Stimulated activated CD8-positive, alpha-beta memory T cell treated with anti-CD3 and anti-CD28 coated beads, Interleukin-7, amount 100 ng/mL, for 48 hours (primary cell): ENCODE results near the gene SEPTIN5.
A peak's percentile ranks its signal among the peaks of the same experiment; 100 is the strongest.

Experiments
- DNase-seq, 2 donors: peaks; one replicate each; pipeline ENCODE4 v3.0.0-alpha.2; 2020; ENCODE audit warnings: low read depth in 1 of 2; ENCODE audit errors: extremely low read depth in 1 of 2

Gene SEPTIN5

DNA sequence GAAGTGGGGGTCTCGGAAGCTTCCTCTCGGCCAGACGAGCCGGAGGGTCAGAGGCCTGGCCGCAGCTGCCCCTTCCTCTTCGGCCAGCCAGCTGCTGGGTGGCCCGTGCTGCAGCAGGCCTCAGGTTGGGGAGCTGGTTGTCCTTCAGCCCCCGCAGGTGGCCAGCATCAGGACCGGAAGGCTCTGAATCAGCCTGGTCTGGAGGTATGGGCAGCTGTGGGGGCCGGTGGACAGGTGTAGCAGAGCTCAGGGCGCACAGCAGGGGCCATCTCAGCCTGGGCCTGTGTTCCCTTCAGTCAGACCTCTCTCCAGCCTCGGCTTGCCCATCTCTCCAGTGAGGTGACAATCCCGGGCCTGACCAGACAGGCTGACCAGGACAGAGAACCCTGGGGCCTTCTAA, 32.4 kb downstream of the SEPTIN5 start:
- no peak for DNase-seq

DNA sequence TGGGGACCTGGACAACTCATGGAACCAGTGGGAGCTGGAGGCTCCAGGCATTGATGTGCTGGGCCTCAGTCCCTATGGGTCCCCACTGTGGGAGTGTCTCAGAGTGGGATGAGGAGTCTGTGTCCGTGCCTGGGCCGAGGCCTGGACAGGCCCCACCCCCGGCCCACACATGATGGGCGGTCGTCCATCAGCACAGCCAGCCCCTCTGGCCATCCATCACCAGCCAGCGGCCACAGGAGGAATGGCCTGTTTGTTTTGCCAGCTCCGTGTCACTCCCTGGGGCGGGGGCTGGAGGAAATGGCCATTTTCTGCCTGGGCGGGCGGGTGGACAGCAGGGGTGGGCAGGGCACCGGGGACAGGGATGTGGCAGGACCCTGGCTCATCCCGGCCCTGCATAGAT, 33.2 kb downstream of the SEPTIN5 start:
- no peak for DNase-seq

DNA sequence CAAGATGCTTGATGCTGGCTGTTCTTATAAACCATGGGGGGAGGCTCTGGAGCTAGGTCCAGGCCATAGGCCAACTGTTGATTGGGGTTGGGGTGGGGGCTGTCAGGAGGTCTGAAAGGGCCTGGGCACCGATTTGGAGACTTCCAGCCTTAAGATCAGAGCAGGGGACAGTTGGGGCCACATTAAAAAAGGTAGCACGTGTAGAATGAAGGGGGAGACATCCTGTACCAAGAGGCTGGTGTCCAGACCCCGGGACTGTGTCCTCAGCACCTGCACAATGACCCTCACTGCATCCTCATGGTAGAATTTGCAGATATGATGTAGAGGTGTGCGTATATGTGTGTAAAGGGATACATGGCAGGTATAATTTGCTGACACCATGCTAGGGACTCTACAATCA, 33.8 kb downstream of the SEPTIN5 start:
- DNase-seq = no peak

DNA sequence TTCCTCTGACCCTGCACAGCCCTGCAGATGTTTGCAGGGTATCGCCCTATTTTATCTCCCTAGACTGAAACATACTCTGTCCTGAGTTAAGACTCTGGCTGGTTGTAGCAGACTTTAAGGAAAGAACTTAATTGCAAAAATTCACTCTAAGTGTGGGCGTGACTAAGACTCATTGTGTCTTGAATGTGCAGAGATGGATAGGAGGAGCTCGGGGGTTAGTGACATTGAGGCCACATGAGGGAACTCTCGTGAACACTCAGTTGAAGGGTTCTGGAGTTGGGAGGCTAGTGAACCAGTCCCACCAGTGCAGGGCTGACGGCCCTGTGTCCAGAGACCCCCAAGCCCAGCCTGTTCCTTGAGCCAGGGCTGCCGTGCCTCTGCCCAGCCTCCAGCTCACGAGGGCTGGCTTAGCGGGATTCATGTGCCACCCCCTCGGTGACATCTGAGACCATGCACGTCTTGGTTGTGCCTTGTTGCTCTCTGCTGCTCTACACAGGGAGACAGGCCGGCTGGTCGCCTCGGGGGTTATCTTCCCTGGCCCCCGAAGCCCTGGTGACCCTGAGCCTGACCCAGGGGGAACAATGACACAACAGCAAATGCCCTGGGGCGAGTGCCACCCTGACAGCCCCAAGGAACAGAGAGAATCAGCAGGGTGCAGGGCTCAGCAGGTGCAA, 34.8 kb downstream of the SEPTIN5 start:
- no peak for DNase-seq

DNA sequence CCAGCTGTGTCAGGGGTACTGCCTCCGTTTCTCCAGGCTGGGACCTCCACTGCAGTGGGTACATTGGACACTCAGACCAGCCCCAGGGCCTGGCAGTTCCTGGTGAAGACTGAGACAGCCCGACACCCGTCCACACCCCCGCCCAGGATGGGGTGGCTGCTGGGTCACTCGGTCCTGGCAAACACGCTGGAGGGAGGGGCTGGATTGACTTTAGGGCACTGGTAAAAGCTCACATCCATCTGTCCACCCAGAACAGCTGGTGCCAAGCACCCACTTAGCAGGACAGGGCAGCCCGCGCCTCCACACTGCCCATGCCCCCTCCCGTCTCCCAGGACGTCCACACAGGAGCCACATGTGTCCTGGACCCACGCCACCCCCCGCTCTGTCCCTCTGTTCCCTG, 35.6 kb downstream of the SEPTIN5 start:
- DNase-seq = no peak

DNA sequence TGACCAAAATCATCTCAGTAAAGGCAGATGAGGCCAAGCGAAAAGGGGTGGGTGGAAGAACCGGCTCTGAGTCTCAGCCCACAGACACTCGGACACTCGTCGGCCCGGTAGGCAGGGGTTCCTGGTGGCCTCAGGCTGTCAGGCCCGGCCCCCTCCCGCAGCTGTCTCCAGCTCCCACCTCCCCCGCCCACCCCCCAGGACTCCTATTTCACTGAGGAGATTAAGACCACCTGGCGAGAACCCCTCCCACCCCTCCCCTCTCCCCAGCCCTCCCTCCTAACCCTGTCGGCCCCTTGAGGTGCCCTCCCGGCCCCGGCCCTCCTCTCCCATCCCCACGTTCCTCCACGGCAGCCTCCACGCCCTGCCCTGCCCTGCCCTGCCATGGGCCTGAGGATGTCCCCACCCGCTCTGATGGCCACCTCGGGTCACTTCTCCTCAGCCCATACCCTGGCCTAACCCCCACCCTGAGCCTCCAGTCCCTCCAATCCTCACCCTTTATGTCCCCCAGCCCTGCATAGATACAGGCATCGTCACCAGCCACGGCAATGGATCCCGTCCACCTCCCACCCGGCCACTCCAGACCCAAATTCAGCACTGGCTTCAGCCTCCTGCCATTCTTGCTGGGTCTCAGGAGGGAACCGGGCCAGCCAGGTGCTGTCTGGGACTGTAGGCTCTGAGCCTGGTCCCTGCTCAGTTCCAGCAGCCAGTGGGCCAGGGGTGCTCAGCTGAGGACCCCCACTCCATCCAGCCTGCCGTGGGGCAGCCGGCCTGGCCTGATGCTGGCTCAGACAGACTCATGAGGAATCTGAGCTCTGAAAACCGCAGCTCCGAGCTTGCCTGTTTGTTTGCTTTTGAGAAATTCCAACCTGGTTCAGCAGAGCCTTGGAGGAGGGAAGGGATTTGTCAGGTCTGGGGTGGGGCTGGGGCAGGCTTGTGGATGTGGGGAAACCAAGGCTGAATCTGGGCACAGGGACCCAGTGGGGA, 36.5 kb downstream of the SEPTIN5 start:
- no peak for DNase-seq

DNA sequence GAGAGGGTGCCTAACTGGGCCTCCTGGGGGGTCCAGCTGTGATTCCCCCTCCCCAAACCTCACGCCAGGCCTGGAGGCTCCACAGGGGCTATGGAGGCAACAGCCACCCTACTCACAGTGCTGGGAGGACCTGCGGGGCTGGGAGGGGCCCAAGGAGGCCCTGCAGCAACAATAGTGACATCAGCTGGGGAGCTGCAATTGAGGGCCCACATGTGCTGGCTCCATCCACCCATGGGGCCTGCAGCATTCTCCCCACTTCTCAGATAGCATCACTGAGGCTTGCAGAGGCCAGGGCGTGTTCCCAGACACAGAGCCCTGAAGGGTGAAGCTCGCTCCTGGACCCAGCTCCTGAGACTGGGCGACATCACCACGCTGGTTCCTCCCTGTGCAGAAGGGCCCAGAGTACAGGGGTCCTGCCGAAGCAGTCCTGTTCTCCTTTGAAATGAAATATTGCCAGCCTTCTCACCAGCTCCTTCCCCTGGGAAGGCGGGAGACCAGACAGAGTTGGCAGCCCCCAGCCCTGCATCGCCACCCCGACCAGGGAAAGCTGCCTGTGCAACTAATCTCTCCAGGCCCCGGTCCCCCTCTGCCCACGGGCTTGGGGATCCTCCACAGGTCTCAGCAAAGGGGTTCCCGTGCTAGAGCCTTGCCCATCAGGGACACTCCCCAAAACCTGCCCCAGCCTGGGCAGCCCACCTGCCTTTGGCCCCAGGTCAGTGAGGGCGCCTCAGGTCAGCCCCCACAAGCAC, 37.4 kb downstream of the SEPTIN5 start:
- DNase-seq = no peak

DNA sequence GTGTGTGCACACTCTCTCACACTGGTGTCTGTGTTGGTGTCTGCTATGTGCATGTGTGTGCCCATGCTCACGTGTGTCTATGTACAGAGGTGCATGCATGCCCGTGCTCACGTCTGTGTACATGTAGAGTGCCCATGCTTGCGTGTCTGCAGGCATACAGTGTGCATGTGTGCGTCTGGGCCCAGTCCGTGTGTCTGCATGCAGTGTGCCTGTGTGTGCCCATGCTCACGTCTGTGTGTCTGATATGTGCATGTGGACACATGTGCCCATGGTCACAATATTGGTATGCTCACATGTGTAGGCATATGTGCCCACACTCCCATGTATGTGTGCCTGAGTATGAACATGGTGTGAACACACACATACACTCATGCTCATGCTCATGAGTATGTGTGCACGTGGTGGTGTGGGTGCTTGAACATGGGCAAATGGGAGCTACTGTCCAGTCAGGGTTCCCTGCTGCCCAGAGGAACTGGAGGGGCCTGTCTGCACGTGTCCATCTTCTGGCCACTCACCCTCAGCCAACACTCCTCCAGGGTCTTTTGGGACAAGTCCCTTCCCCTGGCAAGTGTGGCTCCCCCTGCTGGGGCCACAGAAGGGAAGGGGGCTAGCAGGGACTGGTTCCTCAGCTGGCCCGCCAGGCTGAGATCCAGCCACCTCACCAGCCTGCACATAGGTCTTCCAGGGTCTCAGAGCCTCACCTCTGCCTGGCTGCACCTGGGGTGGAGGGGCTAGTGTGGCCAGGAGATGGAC, 39.0 kb downstream of the SEPTIN5 start:
- DNase-seq = no peak

DNA sequence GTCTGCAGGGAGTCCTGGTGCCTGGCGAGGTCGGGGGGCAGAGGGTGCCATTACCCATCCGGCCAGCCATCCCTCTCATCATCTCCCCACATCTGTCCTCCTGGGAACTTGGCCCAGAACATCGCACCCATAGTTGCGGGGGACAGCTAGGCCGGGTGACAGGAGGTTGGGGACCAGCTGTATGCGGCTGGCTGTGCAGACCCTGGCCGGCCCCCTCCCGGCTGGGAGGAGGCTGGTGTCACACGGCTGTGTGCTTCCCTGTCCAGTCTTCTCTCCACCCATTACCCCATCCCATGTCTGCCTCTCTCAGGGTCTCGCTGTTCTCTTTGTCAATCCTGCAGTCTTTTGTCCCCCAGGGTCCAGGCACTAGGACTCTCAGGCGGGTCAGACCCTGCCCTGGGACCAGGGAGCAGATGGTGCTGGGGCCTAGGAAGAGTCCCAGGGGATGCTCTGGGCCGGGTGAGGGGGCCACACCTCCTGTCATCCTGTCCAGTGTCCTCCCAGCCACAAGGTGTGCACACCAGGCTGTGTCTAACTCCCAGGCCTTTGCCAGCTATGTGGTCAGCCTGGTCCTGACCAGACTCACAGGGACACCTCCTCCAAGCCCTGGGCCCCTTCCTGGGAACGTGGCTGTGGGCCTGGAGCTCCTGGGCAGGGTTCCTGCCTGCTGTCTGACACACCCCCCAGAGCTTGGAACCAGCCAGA, 39.8 kb downstream of the SEPTIN5 start:
- DNase-seq = no peak

DNA sequence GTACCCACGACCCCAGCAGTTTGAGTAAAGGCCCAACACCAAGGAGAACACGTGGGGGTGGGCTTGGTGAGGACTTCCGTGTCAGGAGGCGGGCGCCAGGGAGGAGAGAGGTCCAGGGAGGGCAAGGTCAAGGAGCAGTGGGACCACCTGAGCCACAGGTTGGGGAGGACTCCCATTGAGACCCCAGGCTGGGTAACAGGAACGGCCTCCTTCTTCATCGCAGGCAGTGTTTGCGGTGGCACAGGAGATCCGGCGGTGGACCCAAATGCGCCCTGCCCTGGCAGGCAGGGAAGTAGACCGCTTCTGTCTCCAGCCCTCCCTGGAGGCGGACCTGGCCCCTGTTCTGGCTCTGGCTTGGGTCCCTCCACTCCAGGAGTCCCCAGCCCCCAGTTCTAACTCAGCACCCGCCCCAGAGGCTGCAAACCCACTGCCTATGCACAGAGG, 40.4 kb downstream of the SEPTIN5 start:
- no peak for DNase-seq

DNA sequence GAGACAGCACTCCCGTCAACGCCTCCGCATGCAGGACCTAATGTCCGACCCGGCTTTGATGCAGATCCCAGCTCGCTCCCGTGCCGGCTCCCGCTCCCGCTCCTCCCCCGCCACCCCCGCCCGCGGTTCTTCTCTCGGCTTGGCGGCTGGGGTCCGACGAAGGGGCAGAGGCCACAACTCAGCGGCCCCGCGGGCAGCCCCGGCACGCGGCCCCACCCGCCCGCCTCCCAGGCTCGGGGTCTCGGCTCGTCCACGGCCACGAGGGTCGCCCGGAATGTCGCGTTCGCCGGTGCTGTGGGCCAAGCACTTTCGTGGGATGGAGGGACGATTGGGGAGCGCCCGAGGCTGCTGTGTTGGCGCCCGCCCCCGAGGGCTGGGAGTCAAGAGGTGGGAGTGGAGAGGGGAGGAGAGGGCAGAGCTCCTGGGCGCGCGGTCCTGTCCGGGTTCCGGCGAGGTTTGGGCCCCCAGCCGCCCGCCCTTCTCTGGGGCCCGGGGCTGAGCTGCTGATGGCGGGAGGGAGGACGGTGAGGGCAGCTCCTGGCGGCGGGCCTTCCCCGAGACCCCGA, 40.9 kb downstream of the SEPTIN5 start:
- no peak for DNase-seq

DNA sequence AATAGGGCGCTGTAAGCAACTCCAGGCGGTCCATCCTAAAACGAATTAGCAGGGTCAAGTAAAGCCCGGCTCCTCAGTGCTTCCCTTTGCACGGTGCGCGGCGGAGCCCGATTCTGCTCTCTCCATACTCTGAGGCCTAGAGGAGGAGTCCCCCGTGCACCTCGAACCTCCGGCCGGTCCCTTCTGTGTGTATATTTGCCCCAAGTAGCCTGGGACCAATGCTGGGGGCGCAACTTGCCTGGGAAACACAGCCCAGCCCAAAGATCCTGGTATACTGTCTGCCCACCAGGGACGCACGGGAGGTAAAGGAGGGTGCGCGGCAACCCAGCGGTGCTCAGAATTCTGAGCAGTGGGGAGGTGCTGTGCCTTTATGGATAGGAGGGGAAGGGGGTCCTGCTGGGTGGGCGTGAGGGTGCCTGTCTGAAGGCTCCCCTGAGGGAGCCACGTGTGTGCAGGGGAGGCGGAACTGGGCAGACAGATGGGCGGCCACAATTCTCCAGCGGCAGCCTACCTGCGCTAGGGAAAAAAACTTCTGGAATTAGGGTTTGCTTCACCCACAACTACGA, 41.5 kb downstream of the SEPTIN5 start:
- no peak for DNase-seq

DNA sequence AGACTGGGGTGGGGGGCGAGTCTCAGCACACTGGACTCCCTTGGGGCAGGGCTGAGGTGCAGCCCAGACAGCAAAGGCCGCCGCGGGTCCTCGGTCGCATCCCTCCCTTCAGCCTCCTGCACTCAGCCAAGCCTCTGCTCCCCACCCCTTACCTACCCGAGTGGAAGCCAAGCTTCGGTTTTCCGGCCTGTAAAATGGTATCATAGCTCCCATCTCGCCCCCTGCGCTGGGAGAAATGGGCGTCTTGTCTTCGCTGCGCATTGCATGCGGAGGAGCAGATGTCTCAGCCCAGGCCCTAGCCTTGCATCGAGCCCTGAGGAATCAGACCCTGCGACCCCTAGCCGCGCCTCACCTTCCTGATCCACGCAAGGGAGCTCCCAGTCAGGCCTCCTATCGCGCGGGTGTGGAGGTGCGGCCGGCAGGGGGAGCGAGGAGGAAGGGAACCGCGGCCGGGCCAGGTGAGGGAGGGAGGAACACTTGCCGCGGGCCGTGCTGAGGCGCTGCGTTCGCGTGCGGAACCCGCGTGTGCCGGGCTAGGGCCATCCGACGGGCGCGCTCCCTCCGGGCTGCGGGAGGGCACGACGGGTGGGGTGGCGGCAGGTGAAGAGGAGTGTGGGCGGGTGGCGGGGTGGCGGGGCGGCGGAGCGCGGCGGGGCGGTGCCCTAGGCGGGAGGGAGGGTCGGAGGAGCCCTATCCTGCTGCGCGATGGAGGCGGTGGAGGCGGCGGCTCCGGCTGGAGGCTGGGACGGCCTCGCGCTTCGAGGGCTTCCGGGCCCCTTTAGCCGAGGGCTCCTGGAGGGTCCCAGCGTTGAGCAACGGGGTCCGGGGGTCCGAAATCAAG, 42.2 kb downstream of the SEPTIN5 start:
- peak in 1 of 2 donors; percentile 32 for DNase-seq

DNA sequence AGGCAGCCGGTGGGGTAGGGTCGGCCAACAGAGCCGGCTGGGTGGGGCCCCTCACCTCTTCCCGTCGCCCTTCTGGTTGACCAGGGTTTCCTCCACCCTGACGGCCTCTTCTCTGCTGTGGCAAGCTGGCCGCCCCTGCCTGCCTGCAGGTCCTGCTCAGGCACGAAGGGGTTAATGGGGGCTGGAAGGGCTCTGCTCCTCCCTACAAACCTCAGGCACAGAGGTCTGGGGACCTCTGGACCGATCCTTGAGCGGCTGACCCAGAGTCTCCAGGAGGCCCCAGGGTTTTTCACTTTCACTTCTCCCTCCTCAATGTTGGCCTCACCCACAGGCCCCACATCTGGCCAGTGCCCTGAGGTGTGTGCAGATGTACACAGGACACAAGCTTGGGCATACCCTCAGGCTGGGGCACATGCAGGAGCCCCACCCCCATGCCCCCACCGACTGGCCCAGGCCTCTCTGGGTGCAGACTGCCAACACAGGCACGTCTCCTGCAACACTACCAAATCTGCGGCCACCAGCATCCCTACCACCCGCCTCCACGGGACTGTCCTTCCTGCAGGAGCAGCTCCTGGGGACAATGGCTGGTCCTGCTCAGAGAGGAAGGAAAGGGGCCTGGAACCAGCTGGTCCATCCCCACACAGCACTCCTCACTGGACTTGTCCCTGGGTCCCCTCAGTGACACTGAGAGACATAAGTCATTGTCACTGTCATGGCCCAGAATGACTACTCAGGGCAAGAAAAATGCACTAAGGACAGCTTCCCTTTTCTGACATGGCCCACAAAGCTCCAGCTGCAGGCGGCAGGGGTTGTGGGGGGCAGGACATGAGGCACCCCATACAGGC, 43.1 kb downstream of the SEPTIN5 start:
- DNase-seq = no peak

DNA sequence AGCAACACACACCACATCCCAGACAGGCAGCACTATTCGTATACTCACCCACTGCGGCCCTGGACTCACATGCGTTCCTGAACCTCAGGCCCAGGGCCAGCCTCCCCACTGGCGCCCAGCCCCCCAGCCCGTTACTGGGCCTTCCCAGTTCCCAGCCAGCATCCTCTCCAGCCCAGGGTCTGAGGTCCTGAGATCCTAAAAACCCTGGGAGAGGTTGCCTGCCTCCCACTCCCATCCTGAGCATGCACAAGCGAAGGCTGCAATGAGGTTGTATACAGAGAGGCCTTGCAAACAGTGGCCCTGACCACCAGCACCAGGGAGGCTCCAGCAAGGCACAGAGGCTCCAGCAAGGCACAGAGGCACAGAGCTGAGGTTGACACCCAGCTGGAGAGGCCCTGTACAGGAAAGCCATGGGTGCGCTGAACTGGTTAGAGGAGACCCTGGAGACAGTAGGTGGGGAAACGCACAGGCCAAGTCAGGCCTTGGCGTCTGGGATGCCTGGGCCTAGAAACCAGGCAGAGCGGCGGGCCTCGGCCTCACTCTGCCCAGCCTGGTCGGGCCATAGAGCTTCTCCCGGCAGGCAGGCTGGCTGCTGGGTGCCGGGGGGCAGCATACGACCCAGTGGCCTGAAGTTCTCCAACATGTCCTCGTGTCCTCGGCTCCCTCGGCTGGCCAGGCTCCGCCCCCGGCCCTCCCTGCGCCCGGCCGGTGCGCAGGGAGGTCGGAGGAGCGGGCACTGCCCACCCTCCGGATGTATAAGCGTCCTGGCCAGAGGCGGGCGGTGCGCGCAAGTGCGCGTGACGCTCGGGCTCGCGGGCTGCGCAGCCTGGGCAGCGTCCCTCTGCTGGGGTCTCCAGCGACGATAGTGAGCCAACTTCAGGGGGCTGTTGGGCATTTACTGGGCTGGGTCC, 43.9 kb downstream of the SEPTIN5 start:
- no peak for DNase-seq

DNA sequence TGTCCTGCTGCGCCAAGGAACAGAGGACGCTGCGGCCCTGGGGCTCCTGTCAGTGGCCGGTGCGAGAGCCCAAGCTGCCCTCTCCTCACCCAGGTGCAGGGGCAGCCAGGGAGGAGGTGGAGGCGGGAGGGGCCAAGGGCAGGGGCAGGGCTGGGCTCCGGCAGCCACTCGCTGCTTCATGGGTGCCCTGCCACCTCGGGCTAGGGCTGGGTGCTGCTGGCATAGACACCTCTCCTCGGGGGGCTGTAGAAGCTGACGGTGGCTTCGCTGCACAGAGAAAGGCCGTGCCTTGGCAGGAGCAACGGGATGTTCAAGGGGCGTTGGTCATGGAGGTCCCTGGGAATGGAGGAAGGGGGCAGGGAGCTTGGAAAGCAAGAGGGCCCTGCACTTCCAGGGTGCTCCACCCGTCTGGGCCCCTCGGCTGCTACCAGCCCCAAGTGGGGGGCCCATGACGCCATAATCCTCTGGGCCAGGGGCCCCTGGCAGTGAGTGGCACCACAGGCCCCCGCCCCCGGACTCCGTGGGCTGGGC, 44.7 kb downstream of the SEPTIN5 start:
- no peak for DNase-seq
